WTC11 (cell line): ENCODE measurements around the gene LGALS4. TPM values are rescaled to one million over a fixed set of nuclear protein-coding genes. Genes with fewer than 3 reads are reported as not detected.

Source experiments
- ATAC-seq: fragments of 200-7000 bp; cut with Tn5 transposase; 2 replicates; pipeline ENCODE4 v1.10.0; 2021; ENCODE audit warnings: mild to moderate bottlenecking, moderate library complexity
- CTCF ChIA-PET: fragments of 300-600 bp; sonication (Branson Sonifier 250); formaldehyde crosslinking; loops from one replicate; lab custom pipeline; 2021; ENCODE audit warnings: antibody characterized with exemption; lab: Charles Lee
- POLR2A ChIA-PET: fragments of 350-600 bp; sonication (Branson Sonifier 250); formaldehyde crosslinking; loops from one replicate; lab custom pipeline; 2021; ENCODE audit warnings: antibody characterized with exemption; lab: Charles Lee
- DNase-seq: peaks from one replicate; pipeline ENCODE4 v3.0.0; 2021; ENCODE audit warnings: low spot score
- H3K27ac Mint-ChIP-seq: 2 replicates; pipeline ENCODE4 v1.8.0; 2021; ENCODE audit warnings: mixed read lengths
- H3K27me3 Mint-ChIP-seq: 2 replicates; pipeline ENCODE4 v1.8.0; 2021; ENCODE audit warnings: low read depth, mild to moderate bottlenecking, moderate library complexity, mixed read lengths
- H3K36me3 Mint-ChIP-seq: 2 replicates; pipeline ENCODE4 v1.8.0; 2021; ENCODE audit warnings: mixed read lengths
- H3K4me1 Mint-ChIP-seq: 2 replicates; pipeline ENCODE4 v1.8.0; 2022; ENCODE audit warnings: mixed read lengths
- H3K4me3 Mint-ChIP-seq: 2 replicates; pipeline ENCODE4 v1.8.0; 2021; ENCODE audit warnings: mild to moderate bottlenecking, moderate library complexity, mixed read lengths
- H3K9me3 Mint-ChIP-seq: 2 replicates; pipeline ENCODE4 v1.8.0; 2021; ENCODE audit warnings: mixed read lengths
- ATF6 ChIP-seq: sonication (generic); formaldehyde crosslinking; IDR thresholded peaks from 2 replicates; pipeline ENCODE4 v1.8.1; 2023; ENCODE audit warnings: mild to moderate bottlenecking, missing genetic modification reagents
- EMX1 ChIP-seq: fragments of 250-450 bp; sonication (Bioruptor Pico); IDR thresholded peaks from 2 replicates; pipeline ENCODE4 v1.8.0; 2021; ENCODE audit warnings: mild to moderate bottlenecking
- ERG ChIP-seq: fragments of 250-450 bp; sonication (Bioruptor Pico); IDR thresholded peaks from 2 replicates; pipeline ENCODE4 v1.8.0; 2021; ENCODE audit warnings: mild to moderate bottlenecking
- FOXP4 ChIP-seq: sonication (generic); formaldehyde crosslinking; IDR thresholded peaks from 2 replicates; pipeline ENCODE4 v1.8.0; 2022; ENCODE audit warnings: mild to moderate bottlenecking, missing genetic modification reagents
- MXD4 ChIP-seq: fragments of 250-450 bp; sonication (Bioruptor Pico); IDR thresholded peaks from 2 replicates; pipeline ENCODE4 v1.8.0; 2021; ENCODE audit warnings: mild to moderate bottlenecking, moderate library complexity, borderline replicate concordance
- OVOL2 ChIP-seq: fragments of 250-450 bp; sonication (Bioruptor Pico); IDR thresholded peaks from 2 replicates; pipeline ENCODE4 v1.9.0; 2021; ENCODE audit warnings: mild to moderate bottlenecking, borderline replicate concordance
- PRRX2 ChIP-seq: fragments of 250-450 bp; sonication (Bioruptor Pico); IDR thresholded peaks from 2 replicates; pipeline ENCODE4 v1.8.0; 2021; ENCODE audit warnings: mild to moderate bottlenecking
- SOX15 ChIP-seq: fragments of 250-450 bp; sonication (Bioruptor Pico); IDR thresholded peaks from 2 replicates; pipeline ENCODE4 v1.9.0; 2021; ENCODE audit warnings: mild to moderate bottlenecking
- TCF7 ChIP-seq: sonication (generic); formaldehyde crosslinking; IDR thresholded peaks from 2 replicates; pipeline ENCODE4 v1.8.0; 2022; ENCODE audit warnings: mild to moderate bottlenecking, low read depth, missing genetic modification reagents, moderate library complexity
- TEAD4 ChIP-seq: sonication (generic); formaldehyde crosslinking; IDR thresholded peaks from 2 replicates; pipeline ENCODE4 v1.8.0; 2022; ENCODE audit warnings: mild to moderate bottlenecking, missing genetic modification reagents
- TP53 ChIP-seq: sonication (generic); formaldehyde crosslinking; IDR thresholded peaks from 2 replicates; pipeline ENCODE4 v1.8.1; 2023; ENCODE audit warnings: mild to moderate bottlenecking, missing genetic modification reagents
- ZNF138 ChIP-seq: sonication (generic); formaldehyde crosslinking; conservative IDR thresholded peaks from 2 replicates; pipeline ENCODE4 v1.8.1; 2022; ENCODE audit warnings: mild to moderate bottlenecking, moderate library complexity, missing genetic modification reagents
- ZNF317 ChIP-seq: sonication (generic); formaldehyde crosslinking; IDR thresholded peaks from 2 replicates; pipeline ENCODE4 v1.8.1; 2023; ENCODE audit warnings: low read depth, mild to moderate bottlenecking, moderate library complexity, missing genetic modification reagents, borderline replicate concordance
- ZNF532 ChIP-seq: fragments of 250-450 bp; sonication (Bioruptor Pico); IDR thresholded peaks from 2 replicates; pipeline ENCODE4 v1.9.0; 2021; ENCODE audit warnings: mild to moderate bottlenecking, borderline replicate concordance
- ZNF671 ChIP-seq: fragments of 250-450 bp; sonication (Bioruptor Pico); IDR thresholded peaks from 2 replicates; pipeline ENCODE4 v1.8.0; 2021; ENCODE audit warnings: mild to moderate bottlenecking
- total RNA-seq: library from RNA; stranded (reverse); gene quantifications from 3 replicates; pipeline ENCODE4 v1.2.3, GENCODE V29; 2021
- TF ChIP-seq, protein P1 (sequence below): sonication (generic); formaldehyde crosslinking; IDR thresholded peaks from 2 replicates; pipeline ENCODE4 v1.8.0; 2022; ENCODE audit warnings: mild to moderate bottlenecking, missing genetic modification reagents
- TF ChIP-seq, protein P2 (sequence below): sonication (generic); formaldehyde crosslinking; IDR thresholded peaks from 2 replicates; pipeline ENCODE4 v1.8.1; 2022; ENCODE audit warnings: missing genetic modification reagents, borderline replicate concordance

LGALS4 gene
- total RNA-seq, 1 experiment from 2014 or later: 1.5 TPM

- TF ChIP-seq ATF6 (CRISPR knock-in tag): no peak
- no peak for TF ChIP-seq EMX1 (CRISPR knock-in tag)
- no peak for TF ChIP-seq OVOL2 (CRISPR knock-in tag)
- TF ChIP-seq, protein P1, sequence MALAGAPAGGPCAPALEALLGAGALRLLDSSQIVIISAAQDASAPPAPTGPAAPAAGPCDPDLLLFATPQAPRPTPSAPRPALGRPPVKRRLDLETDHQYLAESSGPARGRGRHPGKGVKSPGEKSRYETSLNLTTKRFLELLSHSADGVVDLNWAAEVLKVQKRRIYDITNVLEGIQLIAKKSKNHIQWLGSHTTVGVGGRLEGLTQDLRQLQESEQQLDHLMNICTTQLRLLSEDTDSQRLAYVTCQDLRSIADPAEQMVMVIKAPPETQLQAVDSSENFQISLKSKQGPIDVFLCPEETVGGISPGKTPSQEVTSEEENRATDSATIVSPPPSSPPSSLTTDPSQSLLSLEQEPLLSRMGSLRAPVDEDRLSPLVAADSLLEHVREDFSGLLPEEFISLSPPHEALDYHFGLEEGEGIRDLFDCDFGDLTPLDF (CRISPR knock-in tag): no peak
- TF ChIP-seq ZNF671 (CRISPR knock-in tag): no peak
- no peak for TF ChIP-seq TEAD4 (CRISPR knock-in tag)
- no peak for TF ChIP-seq SOX15
- no peak for TF ChIP-seq ZNF317
- TF ChIP-seq ZNF138 (CRISPR knock-in tag): no peak
- no peak for TF ChIP-seq ZNF532 (CRISPR knock-in tag)
- no peak for TF ChIP-seq MXD4
- TF ChIP-seq TP53: no peak
- TF ChIP-seq, all 79 proteins: peak for 0
These were observed 27.3 kb upstream of the LGALS4 start (continued) for GRCh38 chr19:38839816-38840582.

- ATAC-seq (no peak), DNase-seq (no peak)
- no peak overlapping the region for H3K4me3 Mint-ChIP-seq
- no peaks in the 10 kb centered on the region for H3K9me3 Mint-ChIP-seq
- ChIA-PET CTCF (no interaction called here), POLR2A (no interaction called here)
- peaks cover 83% of the 10 kb centered on the region for H3K36me3 Mint-ChIP-seq
- H3K27me3 Mint-ChIP-seq: no peaks in the 10 kb centered on the region
- H3K27ac Mint-ChIP-seq: peak overlapping the region; percentile 53
- TF ChIP-seq MXD4 (no peak), TCF7 (CRISPR knock-in tag) (no peak), PRRX2 (0 out of 2 replicates have a peak, but pooled peaks have one; percentile 58), ERG (CRISPR knock-in tag) (peak; percentile 16; the same call in 1 of the 2 replicates), FOXP4 (no peak)
- TF ChIP-seq, protein P2, sequence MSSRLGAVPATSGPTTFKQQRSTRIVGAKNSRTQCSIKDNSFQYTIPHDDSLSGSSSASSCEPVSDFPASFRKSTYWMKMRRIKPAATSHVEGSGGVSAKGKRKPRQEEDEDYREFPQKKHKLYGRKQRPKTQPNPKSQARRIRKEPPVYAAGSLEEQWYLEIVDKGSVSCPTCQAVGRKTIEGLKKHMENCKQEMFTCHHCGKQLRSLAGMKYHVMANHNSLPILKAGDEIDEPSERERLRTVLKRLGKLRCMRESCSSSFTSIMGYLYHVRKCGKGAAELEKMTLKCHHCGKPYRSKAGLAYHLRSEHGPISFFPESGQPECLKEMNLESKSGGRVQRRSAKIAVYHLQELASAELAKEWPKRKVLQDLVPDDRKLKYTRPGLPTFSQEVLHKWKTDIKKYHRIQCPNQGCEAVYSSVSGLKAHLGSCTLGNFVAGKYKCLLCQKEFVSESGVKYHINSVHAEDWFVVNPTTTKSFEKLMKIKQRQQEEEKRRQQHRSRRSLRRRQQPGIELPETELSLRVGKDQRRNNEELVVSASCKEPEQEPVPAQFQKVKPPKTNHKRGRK (CRISPR knock-in tag): no peak
- no peaks in the 10 kb centered on the region for H3K4me1 Mint-ChIP-seq
These were observed 26.4 kb upstream of the LGALS4 start for GRCh38 chr19:38838986-38839761.
